ENCODE data around the gene ZBTB20. TPM values are rescaled to one million over a fixed set of nuclear protein-coding genes. Genes with fewer than 3 reads are reported as not detected.

The ZBTB20 gene
- total RNA-seq, 1 donor from 2014 or later = 32.5 TPM

DNA sequence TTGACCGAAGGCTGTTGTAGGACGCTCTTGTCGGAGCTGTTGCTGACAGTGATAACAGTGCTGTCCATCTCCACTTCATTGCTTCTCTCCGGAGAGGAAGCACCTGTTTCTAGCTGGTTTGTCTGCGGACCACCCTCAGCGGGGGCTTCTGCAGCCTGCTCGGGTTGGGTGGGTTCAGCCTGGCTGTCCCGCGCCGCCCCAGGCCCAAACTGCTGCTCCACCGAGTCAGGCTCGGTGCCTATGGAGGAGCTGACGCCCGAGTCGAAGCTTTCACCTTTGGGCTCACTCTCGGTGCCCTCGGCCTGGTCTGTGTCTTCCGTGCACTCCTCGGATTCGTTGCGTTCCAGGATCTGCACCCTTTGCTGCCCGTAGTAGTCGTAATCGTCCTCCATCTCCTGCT lies 796.4 kb downstream of the ZBTB20 start:
- Histone ChIP-seq H3K27me3 (ENCODE audit: control insufficient read depth, insufficient read depth, low read length) (no peaks in the 10 kb centered on the region), H3K36me3 (ENCODE audit: control insufficient read depth, insufficient read depth, low read length) (peaks cover 3% of the 10 kb centered on the region), H3K4me3 (ENCODE audit: low read depth, low read length) (no peak overlapping the region)
- TF ChIP-seq CTCF (IDR thresholded peaks at IDR 0.05; ENCODE audit: insufficient read depth, low read length, poor library complexity, severe bottlenecking) = no peak
- DNase-seq (ENCODE audit: low read depth) = no peak

- Histone ChIP-seq H3K4me3 (ENCODE audit: low read depth, low read length) (no peak overlapping the region), H3K27me3 (ENCODE audit: control insufficient read depth, insufficient read depth, low read length) (no peaks in the 10 kb centered on the region), H3K36me3 (ENCODE audit: control insufficient read depth, insufficient read depth, low read length) (peaks cover 3% of the 10 kb centered on the region)
- TF ChIP-seq CTCF (IDR thresholded peaks at IDR 0.05; ENCODE audit: insufficient read depth, low read length, poor library complexity, severe bottlenecking) = no peak
- no peak for DNase-seq (ENCODE audit: low read depth)
Observed at GRCh38 chr3:114350271-114350670, 796.8 kb downstream of the ZBTB20 start.

GRCh38 chr3:114344492-114344891 lies 802.6 kb downstream of the ZBTB20 start:
- Histone ChIP-seq H3K36me3 (ENCODE audit: control insufficient read depth, insufficient read depth, low read length) (no peaks in the 10 kb centered on the region), H3K4me3 (ENCODE audit: low read depth, low read length) (no peak overlapping the region), H3K27me3 (ENCODE audit: control insufficient read depth, insufficient read depth, low read length) (no peaks in the 10 kb centered on the region)
- no peak for TF ChIP-seq CTCF (IDR thresholded peaks at IDR 0.05; ENCODE audit: insufficient read depth, low read length, poor library complexity, severe bottlenecking)
- DNase-seq (ENCODE audit: low read depth) = no peak

DNA sequence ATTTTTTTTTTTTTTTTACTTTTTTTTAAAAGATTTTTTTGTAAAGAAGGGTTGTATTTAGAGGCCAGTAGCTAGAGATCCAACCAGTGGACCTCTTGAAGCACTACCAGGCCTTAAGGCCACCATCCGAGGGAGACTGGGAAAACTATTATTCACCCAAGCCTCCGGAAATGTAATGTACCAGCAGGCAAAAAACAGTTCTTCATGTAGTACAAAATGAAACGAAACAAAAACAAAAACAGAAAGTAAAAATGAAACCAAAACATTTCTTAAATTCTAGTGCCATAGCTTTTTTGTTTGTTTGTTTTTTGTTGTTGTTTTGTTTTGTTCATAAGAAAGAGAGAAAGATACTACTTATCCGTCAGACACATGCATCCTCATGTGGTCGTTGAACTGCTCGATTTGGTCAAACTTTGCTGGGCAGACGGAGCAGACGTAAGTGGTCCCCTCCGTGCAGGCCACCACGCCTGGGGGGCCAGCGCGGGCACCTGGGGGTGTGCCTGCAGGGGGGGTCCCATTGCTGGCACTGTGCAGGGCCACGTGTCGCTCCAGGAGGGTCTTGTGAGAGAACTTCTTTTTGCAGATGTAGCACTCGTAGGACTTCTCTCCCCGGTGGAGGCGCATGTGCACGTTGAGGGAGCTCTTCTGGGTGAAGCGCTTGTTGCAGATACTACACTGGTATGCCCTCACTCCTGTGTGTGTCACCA lies 808.3 kb downstream of the ZBTB20 start:
- no peaks in the 10 kb centered on the region for H3K27me3 ChIP-seq (ENCODE audit: control insufficient read depth, insufficient read depth, low read length)
- H3K4me3 ChIP-seq (ENCODE audit: low read depth, low read length) = no peak overlapping the region
- H3K36me3 ChIP-seq (ENCODE audit: control insufficient read depth, insufficient read depth, low read length) = peaks cover 2% of the 10 kb centered on the region
- TF ChIP-seq CTCF (IDR thresholded peaks at IDR 0.05; ENCODE audit: insufficient read depth, low read length, poor library complexity, severe bottlenecking) = no peak
- no peak for DNase-seq (ENCODE audit: low read depth)

DNA sequence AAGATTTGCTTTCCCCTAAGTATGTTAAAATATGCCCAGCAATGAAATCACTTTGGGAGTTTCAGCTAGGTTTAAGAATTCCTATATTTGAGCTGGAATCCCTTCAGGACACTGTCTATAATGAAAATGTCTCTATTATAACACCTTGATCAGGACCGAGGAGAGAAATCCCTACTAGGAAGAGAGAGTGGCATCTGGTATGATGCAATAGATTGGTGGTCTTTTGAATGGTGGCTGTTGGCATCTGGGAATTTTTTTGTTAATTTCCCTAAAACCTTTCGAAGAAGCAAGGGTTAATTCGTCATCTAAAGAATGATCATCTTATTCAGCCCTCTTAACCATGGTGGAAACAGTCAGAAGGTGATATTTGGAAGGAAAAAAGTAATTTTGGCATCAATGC lies 810.2 kb downstream of the ZBTB20 start:
- H3K4me3 ChIP-seq (ENCODE audit: low read depth, low read length) = no peak overlapping the region
- no peak for DNase-seq (ENCODE audit: low read depth)
- H3K27me3 ChIP-seq (ENCODE audit: control insufficient read depth, insufficient read depth, low read length) = no peaks in the 10 kb centered on the region
- peaks cover 2% of the 10 kb centered on the region for H3K36me3 ChIP-seq (ENCODE audit: control insufficient read depth, insufficient read depth, low read length)
- no peak for TF ChIP-seq CTCF (IDR thresholded peaks at IDR 0.05; ENCODE audit: insufficient read depth, low read length, poor library complexity, severe bottlenecking)

- no peak for DNase-seq (ENCODE audit: low read depth)
- TF ChIP-seq CTCF (IDR thresholded peaks at IDR 0.05; ENCODE audit: insufficient read depth, low read length, poor library complexity, severe bottlenecking) = peak; percentile 32
- H3K27me3 ChIP-seq (ENCODE audit: control insufficient read depth, insufficient read depth, low read length) = no peaks in the 10 kb centered on the region
- no peak overlapping the region for H3K4me3 ChIP-seq (ENCODE audit: low read depth, low read length)
- peaks cover 2% of the 10 kb centered on the region for H3K36me3 ChIP-seq (ENCODE audit: control insufficient read depth, insufficient read depth, low read length)
Observed at GRCh38 chr3:114336122-114336697, 810.9 kb downstream of the ZBTB20 start.
